Caco-2 (cell line): ENCODE data around the gene ATF6. TPM values are rescaled to one million over a fixed set of nuclear protein-coding genes. Genes with fewer than 3 reads are reported as not detected.

ENCODE experiments used
- BruUV-seq: library from RNA; stranded (reverse); fragments of 400-500 nt; replicated peaks from 2 replicates; lab custom pipeline; 2021; lab: Mats Ljungman, UMichigan
- CTCF ChIA-PET: fragments of 300-600 bp; sonication (Branson Sonifier 250); formaldehyde crosslinking; loops from one replicate; lab custom pipeline; 2022; ENCODE audit warnings: antibody characterized with exemption; lab: Charles Lee
- POLR2A ChIA-PET: fragments of 300-600 bp; sonication (Branson Sonifier 250); formaldehyde crosslinking; loops from one replicate; lab custom pipeline; 2022; ENCODE audit warnings: antibody characterized with exemption; lab: Charles Lee
- DNase-seq, 2 experiments: peaks; one replicate each; pipeline versions ENCODE4 v3.0.0 to v3.0.0-alpha.2; 2020 to 2022
- H3K27me3 ChIP-seq: replicated peaks from 2 replicates; pipeline ENCODE4 v1.6.0; 2011; ENCODE audit warnings: low read length; ENCODE audit not compliant: control insufficient read depth, insufficient read depth
- H3K36me3 ChIP-seq: 2 replicates; pipeline ENCODE4 v1.5.1; 2011; ENCODE audit warnings: low read length; ENCODE audit not compliant: control insufficient read depth, insufficient read depth
- H3K4me1 ChIP-seq: fragments of 250-450 bp; sonication (Bioruptor Pico); 2 replicates; pipeline ENCODE4 v1.5.1; 2020; ENCODE audit warnings: mild to moderate bottlenecking
- H3K4me3 ChIP-seq: 2 replicates; pipeline ENCODE4 v1.5.1; 2011; ENCODE audit warnings: low read depth, mild to moderate bottlenecking, control low read depth, low read length
- H3K9me3 ChIP-seq: fragments of 250-450 bp; sonication (Bioruptor Pico); 2 replicates; pipeline ENCODE4 v1.5.1; 2020; ENCODE audit warnings: mild to moderate bottlenecking, moderate library complexity
- H3K27ac Mint-ChIP-seq: one replicate; pipeline ENCODE4 v1.8.0; 2022; ENCODE audit warnings: mixed read lengths; ENCODE audit not compliant: unreplicated experiment
- H3K27me3 Mint-ChIP-seq: one replicate; pipeline ENCODE4 v1.8.0; 2022; ENCODE audit warnings: mixed read lengths; ENCODE audit not compliant: insufficient read depth, unreplicated experiment
- H3K36me3 Mint-ChIP-seq: one replicate; pipeline ENCODE4 v1.8.0; 2022; ENCODE audit warnings: mild to moderate bottlenecking, mixed read lengths; ENCODE audit not compliant: insufficient read depth, unreplicated experiment
- H3K4me1 Mint-ChIP-seq: one replicate; pipeline ENCODE4 v1.8.0; 2022; ENCODE audit warnings: low read depth, mixed read lengths; ENCODE audit not compliant: unreplicated experiment
- H3K4me3 Mint-ChIP-seq: one replicate; pipeline ENCODE4 v1.8.0; 2022; ENCODE audit warnings: mild to moderate bottlenecking, moderate library complexity, mixed read lengths; ENCODE audit not compliant: unreplicated experiment
- H3K9me3 Mint-ChIP-seq: one replicate; pipeline ENCODE4 v1.8.0; 2022; ENCODE audit warnings: mixed read lengths; ENCODE audit not compliant: unreplicated experiment
- intact Hi-C: fragments of 100-400 bp; cut with micrococcal nuclease; formaldehyde crosslinking; loops from one replicate; pipeline ENCODE4 v1.10.0; 2022; ENCODE audit not compliant: unreplicated experiment
- total RNA-seq: library from RNA; stranded (reverse); gene quantifications from 2 replicates; pipeline ENCODE4 v1.2.3, GENCODE V29; 2022
- TF ChIP-seq, protein P1 (sequence below), 2 experiments: fragments of 200-600 bp in 1 of 2; IDR thresholded peaks; 1 replicate in 1 of 2; 2 replicates in 1 of 2; pipeline versions ENCODE4 v1.5.1 to v1.8.0; 2011 to 2022; ENCODE audit warnings: antibody characterized with exemption in 1 of 2, control low read depth in 1 of 2, inconsistent platforms in 1 of 2, low read depth in 1 of 2, low read length in 1 of 2, mild to moderate bottlenecking in 1 of 2, moderate library complexity in 1 of 2; ENCODE audit not compliant: insufficient read depth in 1 of 2, severe bottlenecking in 1 of 2, unreplicated experiment in 1 of 2

Gene ATF6
- total RNA-seq, 1 experiment from 2014 or later = 16.4 TPM

DNA sequence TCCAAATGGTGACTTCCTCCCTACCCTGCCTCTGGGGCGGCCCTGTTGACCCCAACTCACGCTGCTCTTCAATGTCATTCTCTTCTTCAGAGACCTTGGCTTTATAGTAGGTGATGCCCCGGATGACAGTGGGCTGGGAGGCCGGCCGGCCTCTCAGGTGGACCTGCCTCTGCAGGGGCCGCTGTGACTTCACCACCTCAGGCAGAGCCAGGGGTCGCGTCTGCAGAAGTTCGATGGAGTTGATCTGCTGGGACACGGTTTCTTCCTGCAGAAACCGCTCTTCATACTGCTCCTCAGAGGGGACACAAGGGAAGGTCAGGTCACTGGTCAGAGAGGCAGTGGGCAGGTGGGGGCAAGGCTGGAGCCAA lies 233.9 kb downstream of the ATF6 start:
- H3K9me3 Mint-ChIP-seq = no peaks in the 10 kb centered on the region
- Histone ChIP-seq H3K27me3 (no peaks in the 10 kb centered on the region; the same call in 1 of the 2 replicates), H3K36me3 (no peaks in the 10 kb centered on the region), H3K9me3 (no peaks in the 10 kb centered on the region), H3K4me1 (no peaks in the 10 kb centered on the region), H3K4me3 (no peak overlapping the region)
- POLR2A ChIA-PET = no interaction called here
- H3K36me3 Mint-ChIP-seq = no peaks in the 10 kb centered on the region
- H3K4me3 Mint-ChIP-seq = no peak overlapping the region
- H3K27ac Mint-ChIP-seq = no peak overlapping the region
- intact Hi-C loops = no loop called here
- DNase-seq = no peak
- no TSS peak for BruUV-seq
- H3K4me1 Mint-ChIP-seq = no peaks in the 10 kb centered on the region
- H3K27me3 Mint-ChIP-seq = peaks cover 3% of the 10 kb centered on the region
- TF ChIP-seq, protein P1, sequence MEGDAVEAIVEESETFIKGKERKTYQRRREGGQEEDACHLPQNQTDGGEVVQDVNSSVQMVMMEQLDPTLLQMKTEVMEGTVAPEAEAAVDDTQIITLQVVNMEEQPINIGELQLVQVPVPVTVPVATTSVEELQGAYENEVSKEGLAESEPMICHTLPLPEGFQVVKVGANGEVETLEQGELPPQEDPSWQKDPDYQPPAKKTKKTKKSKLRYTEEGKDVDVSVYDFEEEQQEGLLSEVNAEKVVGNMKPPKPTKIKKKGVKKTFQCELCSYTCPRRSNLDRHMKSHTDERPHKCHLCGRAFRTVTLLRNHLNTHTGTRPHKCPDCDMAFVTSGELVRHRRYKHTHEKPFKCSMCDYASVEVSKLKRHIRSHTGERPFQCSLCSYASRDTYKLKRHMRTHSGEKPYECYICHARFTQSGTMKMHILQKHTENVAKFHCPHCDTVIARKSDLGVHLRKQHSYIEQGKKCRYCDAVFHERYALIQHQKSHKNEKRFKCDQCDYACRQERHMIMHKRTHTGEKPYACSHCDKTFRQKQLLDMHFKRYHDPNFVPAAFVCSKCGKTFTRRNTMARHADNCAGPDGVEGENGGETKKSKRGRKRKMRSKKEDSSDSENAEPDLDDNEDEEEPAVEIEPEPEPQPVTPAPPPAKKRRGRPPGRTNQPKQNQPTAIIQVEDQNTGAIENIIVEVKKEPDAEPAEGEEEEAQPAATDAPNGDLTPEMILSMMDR (IDR thresholded peaks at IDR 0.05; ENCODE audit: insufficient read depth in 1 of 2, low read depth in 1 of 2, low read length in 1 of 2, severe bottlenecking in 1 of 2, unreplicated experiment in 1 of 2) = no peak
- CTCF ChIA-PET = interaction anchor here (1.1 kb wide), 1 partner anchor 37 kb away, joined by 3 read pairs; no protein-coding TSS in a partner anchor

DNA sequence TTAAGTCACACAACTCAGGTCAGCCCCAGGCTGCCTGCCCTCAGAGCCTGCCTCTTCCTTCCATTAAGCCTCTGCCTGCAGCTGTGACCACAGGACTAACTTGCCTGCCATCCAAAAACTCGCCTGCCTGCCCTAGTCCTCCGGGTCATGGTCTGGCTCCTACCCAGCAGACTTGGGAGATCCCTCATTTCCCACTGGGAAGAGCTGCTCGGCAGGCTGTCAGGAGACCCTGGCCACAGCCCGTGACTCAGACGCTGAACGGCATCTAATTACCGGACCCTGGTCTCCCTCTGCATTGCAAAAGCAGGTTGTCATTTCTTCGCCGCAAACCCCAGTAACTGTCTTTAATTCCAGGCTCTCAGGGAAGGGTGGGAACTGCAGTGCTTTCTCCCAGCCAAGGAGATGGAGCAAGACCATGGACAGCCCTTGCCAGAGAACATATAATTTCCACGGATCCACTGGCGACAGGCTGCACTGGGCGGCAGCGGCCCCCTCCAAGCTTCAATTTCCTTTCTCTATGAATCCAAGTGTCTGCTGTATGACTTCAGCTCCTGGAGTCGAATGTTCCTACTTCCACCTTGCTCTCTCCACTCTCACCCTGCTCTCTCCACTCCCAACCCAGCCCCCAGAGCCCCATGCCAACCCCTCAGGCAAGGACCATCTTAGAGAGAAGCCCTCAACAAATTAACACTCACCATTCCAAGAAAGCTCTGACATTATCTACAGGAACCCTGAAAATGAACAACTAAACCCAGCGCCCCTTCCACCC lies 237.1 kb downstream of the ATF6 start:
- no peaks in the 10 kb centered on the region for H3K9me3 ChIP-seq
- ChIA-PET POLR2A (no interaction called here), CTCF (no interaction called here)
- H3K36me3 ChIP-seq = no peaks in the 10 kb centered on the region
- Mint-ChIP-seq H3K4me1 (no peaks in the 10 kb centered on the region), H3K36me3 (no peaks in the 10 kb centered on the region), H3K4me3 (no peak overlapping the region), H3K27ac (no peak overlapping the region), H3K27me3 (peaks cover 4% of the 10 kb centered on the region), H3K9me3 (no peaks in the 10 kb centered on the region)
- TF ChIP-seq, protein P1 (IDR thresholded peaks at IDR 0.05; ENCODE audit: insufficient read depth in 1 of 2, low read depth in 1 of 2, low read length in 1 of 2, severe bottlenecking in 1 of 2, unreplicated experiment in 1 of 2) = no peak
- H3K4me3 ChIP-seq = no peak overlapping the region
- BruUV-seq = no TSS peak
- H3K27me3 ChIP-seq = no peaks in the 10 kb centered on the region; the same call in none of the 2 replicates
- H3K4me1 ChIP-seq = no peaks in the 10 kb centered on the region
- intact Hi-C loops = no loop called here
- no peak for DNase-seq

DNA sequence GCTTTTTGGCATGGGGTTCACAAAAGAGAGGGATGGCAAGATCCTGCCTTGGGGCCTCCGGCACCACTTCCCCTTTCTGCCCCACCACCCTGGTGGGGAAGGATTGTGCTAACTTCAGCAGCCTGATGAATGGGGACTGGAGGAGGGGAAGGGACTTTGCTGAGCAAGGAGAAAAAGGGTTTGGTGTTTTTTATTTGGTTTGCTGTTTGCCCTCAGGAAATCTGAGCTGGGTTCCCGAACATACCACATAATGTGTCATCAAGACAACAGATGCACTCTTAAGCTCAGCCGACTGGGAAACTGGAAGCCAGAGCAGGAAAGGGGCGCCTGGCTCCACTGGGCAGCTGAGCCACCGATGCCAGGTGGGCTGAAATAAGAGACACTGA lies 237.7 kb downstream of the ATF6 start:
- intact Hi-C loops = no loop called here
- H3K27me3 Mint-ChIP-seq = peaks cover 4% of the 10 kb centered on the region
- no peaks in the 10 kb centered on the region for H3K36me3 Mint-ChIP-seq
- H3K9me3 Mint-ChIP-seq = no peaks in the 10 kb centered on the region
- no peak overlapping the region for H3K4me3 Mint-ChIP-seq
- Histone ChIP-seq H3K36me3 (no peaks in the 10 kb centered on the region), H3K27me3 (no peaks in the 10 kb centered on the region; the same call in none of the 2 replicates), H3K9me3 (no peaks in the 10 kb centered on the region), H3K4me3 (no peak overlapping the region), H3K4me1 (no peaks in the 10 kb centered on the region)
- H3K4me1 Mint-ChIP-seq = no peaks in the 10 kb centered on the region
- DNase-seq = no peak
- CTCF ChIA-PET = no interaction called here
- H3K27ac Mint-ChIP-seq = no peak overlapping the region
- POLR2A ChIA-PET = no interaction called here
- no TSS peak for BruUV-seq
- TF ChIP-seq, protein P1 (IDR thresholded peaks at IDR 0.05; ENCODE audit: insufficient read depth in 1 of 2, low read depth in 1 of 2, low read length in 1 of 2, severe bottlenecking in 1 of 2, unreplicated experiment in 1 of 2) = no peak
